Islet of Langerhans (tissue), 1 donor: ENCODE data around the gene OSBPL1A.
"Not testable (repeated sequence)": the region's sequence is repeated elsewhere in the genome, so short reads cannot be mapped to it uniquely, and the experiment has no call there.

Source experiments
- FAIRE-seq: peaks from one replicate; lab custom pipeline; 2011; peaks lifted over from hg19 to GRCh38; lab: Jason Lieb, UNC

Gene OSBPL1A

DNA sequence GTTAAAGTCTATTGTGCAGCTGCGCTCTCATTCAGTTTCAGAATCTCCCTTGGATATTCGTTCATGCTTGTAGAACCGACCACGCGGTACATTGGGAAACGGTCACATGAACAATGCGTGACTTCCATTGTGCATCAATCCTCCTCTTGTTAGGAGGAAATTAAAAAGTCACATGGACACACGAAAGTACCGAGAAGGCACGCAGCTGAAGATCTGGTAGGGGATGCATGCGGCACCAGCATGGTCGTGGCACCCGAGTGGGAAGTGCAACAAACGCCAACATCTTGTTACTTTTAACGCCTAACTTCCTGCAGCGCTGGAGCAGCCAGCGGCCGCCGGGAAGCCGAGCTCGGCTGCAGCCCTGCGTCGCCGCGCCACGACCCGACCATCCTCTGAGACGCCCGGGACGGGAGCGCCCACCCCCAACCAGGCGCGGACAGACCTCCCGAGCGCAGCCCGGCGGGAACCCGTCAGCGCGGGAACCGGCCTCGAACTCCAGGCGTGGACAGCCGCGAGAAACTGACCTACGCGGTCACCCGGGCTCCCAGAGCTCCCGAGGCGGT is 412 bp downstream of the OSBPL1A start:
- no peak for FAIRE-seq

- FAIRE-seq: no peak
Measured at GRCh38 chr18:24396082-24396633, 1.5 kb downstream of the OSBPL1A start.

DNA sequence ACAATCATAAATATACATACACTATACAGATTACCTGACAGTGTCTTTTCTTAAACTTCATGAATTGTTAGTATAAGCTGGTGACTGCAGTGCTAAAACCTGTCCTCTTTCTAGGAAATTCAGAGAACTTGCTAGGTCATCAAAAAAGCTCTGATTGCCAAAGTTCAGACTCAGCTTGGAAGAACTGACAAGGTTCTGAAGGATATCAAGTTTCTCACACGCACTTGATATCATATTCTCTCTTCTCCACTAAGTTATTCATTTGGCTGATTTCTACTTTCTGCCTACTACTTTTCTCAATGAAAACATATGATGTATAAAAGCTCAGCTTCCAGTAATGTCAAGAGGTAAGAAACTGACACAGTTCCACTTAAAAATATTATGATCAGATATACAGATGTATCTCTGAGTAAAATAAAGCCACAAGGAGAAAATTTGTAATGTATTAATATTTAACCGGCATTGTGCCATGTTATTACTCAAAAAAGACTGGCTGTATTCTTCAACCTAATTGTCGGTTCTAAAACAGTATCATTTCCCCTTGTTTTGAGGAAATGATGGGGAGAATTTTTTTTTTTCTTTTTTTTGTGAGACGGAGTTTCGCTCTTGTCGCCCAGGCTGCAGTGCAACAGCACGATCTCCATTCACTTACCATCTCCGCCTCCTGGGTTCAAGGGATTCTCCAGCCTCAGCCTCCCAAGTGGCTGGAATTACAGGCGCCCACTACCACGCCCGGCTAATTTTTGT is 2.4 kb downstream of the OSBPL1A start:
- no peak for FAIRE-seq

GRCh38 chr18:24388957-24389356 is 8.7 kb downstream of the OSBPL1A start:
- FAIRE-seq: no peak

DNA sequence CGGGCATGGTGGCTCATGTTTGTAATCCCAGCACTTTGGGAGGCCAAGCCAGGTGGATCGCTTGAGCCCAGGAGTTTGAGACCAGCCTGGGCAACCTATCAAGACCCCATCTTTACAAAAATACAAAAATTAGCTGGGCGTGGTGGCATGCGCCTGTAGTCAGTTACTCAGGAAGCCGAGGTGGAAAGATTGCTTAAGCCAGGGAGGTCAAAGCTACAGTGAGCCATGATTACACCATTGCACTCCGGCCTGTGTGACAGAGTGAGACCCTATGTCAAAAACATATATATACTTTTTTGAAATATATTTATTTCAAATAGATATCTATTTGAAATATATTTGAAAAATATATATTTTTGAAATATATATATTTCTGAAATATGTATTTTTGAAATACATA is 10.9 kb downstream of the OSBPL1A start:
- no peak for FAIRE-seq

DNA sequence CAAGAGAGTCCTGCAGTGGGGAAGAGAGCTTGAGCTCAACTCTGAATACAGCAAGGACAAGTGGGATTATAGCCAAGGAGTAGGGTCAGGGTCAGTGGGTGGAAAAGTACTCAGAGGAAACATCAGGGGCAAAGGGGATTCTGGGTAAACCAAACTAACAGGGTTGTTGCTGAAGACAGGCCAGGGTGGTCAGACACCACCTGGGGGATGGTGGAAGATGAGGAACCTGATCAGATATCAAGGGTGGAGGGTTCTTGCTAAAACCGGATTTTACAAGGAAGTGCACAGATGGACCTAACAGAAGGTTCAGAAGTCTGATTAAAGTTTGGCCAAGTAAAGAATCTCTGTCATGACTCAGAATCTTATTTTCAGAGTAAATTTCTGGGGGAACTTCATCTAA is 16.5 kb downstream of the OSBPL1A start:
- FAIRE-seq: no peak

- no peak for FAIRE-seq
Measured at GRCh38 chr18:24380163-24380747, 17.4 kb downstream of the OSBPL1A start.

GRCh38 chr18:24378598-24378997 is 19.0 kb downstream of the OSBPL1A start:
- FAIRE-seq: no peak

GRCh38 chr18:24376531-24376930 is 21.1 kb downstream of the OSBPL1A start:
- FAIRE-seq: not testable (repeated sequence)

GRCh38 chr18:24373328-24373727 is 24.3 kb downstream of the OSBPL1A start:
- FAIRE-seq: no peak

GRCh38 chr18:24372279-24372872 is 25.2 kb downstream of the OSBPL1A start:
- no peak for FAIRE-seq

GRCh38 chr18:24370120-24370519 is 27.5 kb downstream of the OSBPL1A start:
- no peak for FAIRE-seq

DNA sequence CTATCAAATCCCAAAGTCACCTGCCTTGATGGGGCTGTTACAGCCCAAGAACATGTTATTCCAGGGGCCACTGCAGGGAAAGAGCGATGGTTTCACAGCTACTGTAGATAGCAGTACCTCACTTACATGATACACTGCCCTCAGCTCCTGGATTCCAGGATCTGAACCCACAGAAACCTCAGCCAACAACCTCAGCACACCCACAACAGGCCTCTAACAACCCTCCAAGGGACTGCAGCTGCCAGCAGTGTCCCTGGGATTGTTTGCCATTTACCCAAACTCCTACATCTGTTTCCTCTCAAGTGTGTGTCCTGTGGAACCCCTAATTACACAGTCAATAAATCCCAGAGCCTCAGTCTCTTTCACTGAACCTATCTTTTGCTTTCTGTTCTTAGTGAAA is 28.2 kb downstream of the OSBPL1A start:
- no peak for FAIRE-seq

GRCh38 chr18:24368749-24369148 is 28.9 kb downstream of the OSBPL1A start:
- no peak for FAIRE-seq

GRCh38 chr18:24366328-24366727 is 31.3 kb downstream of the OSBPL1A start:
- FAIRE-seq: no peak

- no peak for FAIRE-seq
Measured at GRCh38 chr18:24364177-24364576, 33.4 kb downstream of the OSBPL1A start.

DNA sequence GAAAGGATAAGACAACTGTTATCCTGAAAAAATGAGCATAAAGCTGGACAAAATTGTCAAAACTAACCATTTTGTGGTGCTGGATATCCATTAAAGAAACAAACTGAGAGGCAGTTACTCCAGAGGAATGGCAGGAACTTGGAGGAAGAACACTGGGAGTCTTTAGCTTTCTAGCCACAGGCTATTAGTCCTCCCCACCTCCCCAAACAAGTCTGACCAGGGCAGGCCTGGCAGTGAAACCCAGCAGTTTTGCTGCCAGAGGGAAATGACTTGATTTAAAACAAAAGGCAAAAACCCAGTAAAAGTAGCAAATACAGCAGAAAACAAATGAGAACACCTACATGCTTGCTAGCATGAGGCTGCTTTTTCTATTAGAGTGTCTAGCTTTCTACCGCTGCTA is 34.9 kb downstream of the OSBPL1A start:
- FAIRE-seq: no peak

DNA sequence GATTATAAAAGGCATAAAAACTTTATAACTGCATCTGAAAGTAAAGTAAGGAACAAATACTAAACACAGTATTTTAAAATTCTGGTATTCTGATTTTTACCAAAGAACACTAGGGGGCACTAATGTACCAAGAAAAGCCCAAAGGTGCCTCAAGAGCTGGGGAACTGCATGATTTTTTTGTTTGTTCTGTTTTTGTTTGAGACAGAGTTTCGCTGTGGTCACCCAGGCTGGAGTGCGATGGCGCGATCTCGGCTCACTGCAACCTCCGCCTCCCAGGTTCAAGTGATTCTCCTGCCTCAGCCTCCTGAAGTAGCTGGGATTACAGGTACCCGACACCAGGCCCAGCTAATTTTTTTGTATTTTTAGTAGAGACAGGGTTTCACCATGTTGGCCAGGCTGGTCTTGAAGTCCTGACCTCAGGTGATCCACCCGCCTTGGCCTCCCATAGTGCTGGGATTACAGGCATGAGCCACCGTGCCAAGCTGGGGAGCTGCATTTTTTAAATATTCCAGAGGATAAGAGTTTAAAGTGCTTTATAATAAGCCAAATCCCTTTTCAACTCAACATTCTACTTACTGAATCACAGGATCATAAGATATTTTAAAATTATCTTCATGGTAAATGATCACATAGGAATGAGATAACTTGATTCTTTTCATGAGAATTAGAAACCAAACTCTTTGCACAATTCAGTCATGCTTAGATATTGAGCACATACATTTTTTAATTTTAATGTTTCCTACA is 37.7 kb downstream of the OSBPL1A start:
- not testable (repeated sequence) for FAIRE-seq

DNA sequence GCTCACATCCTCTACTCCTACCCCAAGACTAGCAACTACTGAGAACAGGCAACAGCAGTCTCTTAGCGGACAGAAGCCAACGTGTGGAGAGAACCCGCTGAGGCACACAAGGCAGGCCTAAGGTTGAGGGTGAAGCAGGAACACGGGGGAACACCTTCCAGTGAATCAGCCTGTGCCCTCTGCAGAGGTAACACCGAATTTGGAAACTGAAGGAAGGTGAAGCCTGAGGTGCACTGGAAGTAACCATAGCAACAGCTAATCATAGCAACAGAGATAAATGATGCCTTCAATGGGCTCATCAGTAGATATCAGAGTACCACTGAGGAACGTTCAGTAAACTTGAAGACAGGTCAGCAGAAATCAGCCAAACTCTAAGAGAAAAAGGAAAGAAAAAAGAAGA is 43.3 kb downstream of the OSBPL1A start:
- no peak for FAIRE-seq

- FAIRE-seq: no peak
Measured at GRCh38 chr18:24346254-24346653, 51.4 kb downstream of the OSBPL1A start.

DNA sequence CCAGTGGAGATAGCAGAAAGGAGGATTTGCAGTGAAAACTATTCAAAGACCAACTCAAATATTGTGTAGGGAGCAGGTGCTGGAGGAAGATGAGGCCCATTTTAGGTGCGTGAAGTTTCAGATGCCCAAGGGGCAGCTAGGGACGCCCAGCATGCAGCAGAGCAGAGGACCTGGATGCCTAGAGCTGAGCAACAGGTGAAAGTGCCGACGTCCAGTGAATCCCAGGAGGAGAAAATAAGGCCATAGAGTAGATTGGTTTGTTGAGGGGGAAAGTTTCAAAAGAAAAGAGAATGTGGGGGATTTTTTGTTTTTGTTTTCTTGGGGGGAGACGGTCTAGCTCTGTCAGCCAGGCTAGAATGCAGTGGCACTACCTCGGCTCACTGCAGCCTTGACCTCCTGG is 53.1 kb downstream of the OSBPL1A start:
- no peak for FAIRE-seq

GRCh38 chr18:24342347-24342746 is 55.3 kb downstream of the OSBPL1A start:
- FAIRE-seq: no peak
